ENCODE measurements around the gene CRTAC1.
A peak's percentile ranks its signal among the peaks of the same experiment; 100 is the strongest.

CRTAC1 gene

GRCh38 chr10:98030093-98030821 lies at the start of gene CRTAC1:
Gene CRTAC1 (minus strand): TSS chr10:98030621. CDS start chr10:98030472, 149 bp downstream.
- no peak for DNase-seq (ENCODE audit: low read depth)
- H3K4me3 ChIP-seq (ENCODE audit: control insufficient read depth, low read depth, low read length), result no peak within 1 kb of the TSS
- no peak for TF ChIP-seq CTCF (conservative IDR thresholded peaks at IDR 0.05; ENCODE audit: control insufficient read depth, insufficient read depth, low read depth, low read length)

- no peak for TF ChIP-seq CTCF (conservative IDR thresholded peaks at IDR 0.05; ENCODE audit: control insufficient read depth, insufficient read depth, low read depth, low read length)
- no peak for DNase-seq (ENCODE audit: low read depth)
Observed at GRCh38 chr10:98078774-98079173, 48.4 kb upstream of the CRTAC1 start.

GRCh38 chr10:98077223-98077622 lies 46.8 kb upstream of the CRTAC1 start:
- no peak for TF ChIP-seq CTCF (conservative IDR thresholded peaks at IDR 0.05; ENCODE audit: control insufficient read depth, insufficient read depth, low read depth, low read length)
- no peak overlapping the region for H3K4me3 ChIP-seq (ENCODE audit: control insufficient read depth, low read depth, low read length)
- no peak for DNase-seq (ENCODE audit: low read depth)

More at GRCh38 chr10:98078774-98079173, 48.4 kb upstream of the CRTAC1 start:
- no peak overlapping the region for H3K4me3 ChIP-seq (ENCODE audit: control insufficient read depth, low read depth, low read length)

- no peak overlapping the region for H3K4me3 ChIP-seq (ENCODE audit: control insufficient read depth, low read depth, low read length)
- no peak for TF ChIP-seq CTCF (conservative IDR thresholded peaks at IDR 0.05; ENCODE audit: control insufficient read depth, insufficient read depth, low read depth, low read length)
- DNase-seq (ENCODE audit: low read depth), result no peak
Observed at GRCh38 chr10:98076086-98076485, 45.7 kb upstream of the CRTAC1 start.

- no peak for TF ChIP-seq CTCF (conservative IDR thresholded peaks at IDR 0.05; ENCODE audit: control insufficient read depth, insufficient read depth, low read depth, low read length)
- DNase-seq (ENCODE audit: low read depth), result peak; percentile 16
- H3K4me3 ChIP-seq (ENCODE audit: control insufficient read depth, low read depth, low read length), result no peak overlapping the region
Observed at GRCh38 chr10:98074315-98074911, 44.0 kb upstream of the CRTAC1 start.

GRCh38 chr10:98067165-98067564 lies 36.7 kb upstream of the CRTAC1 start:
- TF ChIP-seq CTCF (conservative IDR thresholded peaks at IDR 0.05; ENCODE audit: control insufficient read depth, insufficient read depth, low read depth, low read length), result no peak
- no peak for DNase-seq (ENCODE audit: low read depth)
- no peak overlapping the region for H3K4me3 ChIP-seq (ENCODE audit: control insufficient read depth, low read depth, low read length)
